Stimulated activated naive CD8-positive, alpha-beta T cell treated with anti-CD3 and anti-CD28 coated beads, Interleukin-15, Interleukin-2, amounts not matched to agents 100 ng/mL and 50 ng/mL, for 24 hours (primary cell): ENCODE data around the gene MPDU1.
"Not testable (repeated sequence)": the region's sequence is repeated elsewhere in the genome, so short reads cannot be mapped to it uniquely, and the experiment has no call there.

ENCODE experiments used
- H3K27ac Mint-ChIP-seq: one replicate; pipeline ENCODE4 v1.8.0; 2021; ENCODE audit warnings: mild to moderate bottlenecking, mixed read lengths
- H3K27me3 Mint-ChIP-seq: one replicate; pipeline ENCODE4 v1.8.0; 2021; ENCODE audit warnings: mixed read lengths
- H3K36me3 Mint-ChIP-seq: one replicate; pipeline ENCODE4 v1.8.0; 2021; ENCODE audit warnings: low read depth, mixed read lengths
- H3K4me1 Mint-ChIP-seq: one replicate; pipeline ENCODE4 v1.8.0; 2021; ENCODE audit warnings: low read depth, mixed read lengths
- H3K4me3 Mint-ChIP-seq: one replicate; pipeline ENCODE4 v1.8.0; 2021; ENCODE audit warnings: mild to moderate bottlenecking, mixed read lengths
- H3K9me3 Mint-ChIP-seq: one replicate; pipeline ENCODE4 v1.8.0; 2021; ENCODE audit warnings: mixed read lengths

MPDU1 gene

DNA sequence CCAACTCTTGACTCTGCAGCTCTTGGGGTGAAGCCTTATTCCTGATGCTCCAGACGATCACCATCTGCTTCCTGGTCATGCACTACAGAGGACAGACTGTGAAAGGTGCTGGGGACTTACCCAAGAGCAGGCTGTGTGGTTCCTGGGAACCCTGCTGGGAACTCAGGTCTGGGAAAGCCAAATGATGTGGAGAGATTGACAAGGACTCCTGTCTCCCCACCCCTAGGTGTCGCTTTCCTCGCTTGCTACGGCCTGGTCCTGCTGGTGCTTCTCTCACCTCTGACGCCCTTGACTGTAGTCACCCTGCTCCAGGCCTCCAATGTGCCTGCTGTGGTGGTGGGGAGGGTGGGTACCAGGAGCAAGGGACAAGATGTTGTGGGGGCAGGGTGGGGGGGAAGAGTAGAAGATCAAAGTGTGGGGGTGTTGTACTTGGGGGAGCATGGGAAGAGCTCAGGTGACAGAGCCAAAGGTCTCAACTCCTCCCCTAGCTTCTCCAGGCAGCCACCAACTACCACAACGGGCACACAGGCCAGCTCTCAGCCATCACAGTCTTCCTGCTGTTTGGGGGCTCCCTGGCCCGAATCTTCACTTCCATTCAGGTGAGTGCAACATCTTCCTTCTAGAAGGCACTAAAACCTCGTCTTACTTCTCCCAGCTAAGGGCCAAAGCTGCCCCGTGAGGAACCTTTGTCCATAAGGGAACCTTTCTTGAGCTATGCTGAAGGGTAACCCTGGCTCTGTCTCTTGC lies 3.2 kb downstream of the MPDU1 start:
- Mint-ChIP-seq H3K4me1 (peaks cover 39% of the 10 kb centered on the region), H3K4me3 (no peak overlapping the region), H3K27me3 (no peaks in the 10 kb centered on the region), H3K9me3 (no peaks in the 10 kb centered on the region), H3K36me3 (peaks cover 45% of the 10 kb centered on the region), H3K27ac (no peak overlapping the region)

DNA sequence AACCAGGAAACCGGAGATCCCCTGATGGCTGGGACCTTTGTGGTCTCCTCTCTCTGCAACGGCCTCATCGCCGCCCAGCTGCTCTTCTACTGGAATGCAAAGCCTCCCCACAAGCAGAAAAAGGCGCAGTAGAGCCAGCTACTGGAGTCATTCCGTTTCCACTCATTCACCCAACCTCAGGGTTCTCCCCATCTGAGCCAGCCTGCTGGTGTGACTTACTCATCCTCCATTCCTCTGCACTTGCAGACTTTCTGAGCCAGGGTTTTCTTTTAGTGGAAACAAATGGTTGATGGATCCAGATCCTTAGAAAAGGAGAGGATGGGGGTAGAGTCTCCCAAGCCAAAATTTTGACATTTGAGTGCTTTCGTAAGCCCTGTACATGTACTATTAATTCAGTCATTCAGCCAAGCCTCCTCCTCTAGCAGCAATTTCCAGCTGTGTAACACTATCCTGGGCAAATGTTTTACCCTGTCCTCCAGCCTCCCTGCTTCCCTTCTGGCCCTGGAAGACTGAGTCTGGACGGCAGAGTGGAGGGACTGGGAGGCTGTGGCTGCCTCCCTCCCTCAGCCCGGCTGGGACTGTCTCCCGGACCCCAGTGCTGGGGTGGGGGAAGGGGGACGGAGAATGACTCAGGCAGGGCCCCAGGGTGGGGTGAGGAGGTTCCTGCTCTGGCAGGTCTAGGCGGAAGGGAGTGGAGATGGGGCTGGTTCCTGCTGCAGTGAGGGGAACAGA lies 3.9 kb downstream of the MPDU1 start:
- H3K36me3 Mint-ChIP-seq = peaks cover 47% of the 10 kb centered on the region
- H3K4me3 Mint-ChIP-seq = no peak overlapping the region

DNA sequence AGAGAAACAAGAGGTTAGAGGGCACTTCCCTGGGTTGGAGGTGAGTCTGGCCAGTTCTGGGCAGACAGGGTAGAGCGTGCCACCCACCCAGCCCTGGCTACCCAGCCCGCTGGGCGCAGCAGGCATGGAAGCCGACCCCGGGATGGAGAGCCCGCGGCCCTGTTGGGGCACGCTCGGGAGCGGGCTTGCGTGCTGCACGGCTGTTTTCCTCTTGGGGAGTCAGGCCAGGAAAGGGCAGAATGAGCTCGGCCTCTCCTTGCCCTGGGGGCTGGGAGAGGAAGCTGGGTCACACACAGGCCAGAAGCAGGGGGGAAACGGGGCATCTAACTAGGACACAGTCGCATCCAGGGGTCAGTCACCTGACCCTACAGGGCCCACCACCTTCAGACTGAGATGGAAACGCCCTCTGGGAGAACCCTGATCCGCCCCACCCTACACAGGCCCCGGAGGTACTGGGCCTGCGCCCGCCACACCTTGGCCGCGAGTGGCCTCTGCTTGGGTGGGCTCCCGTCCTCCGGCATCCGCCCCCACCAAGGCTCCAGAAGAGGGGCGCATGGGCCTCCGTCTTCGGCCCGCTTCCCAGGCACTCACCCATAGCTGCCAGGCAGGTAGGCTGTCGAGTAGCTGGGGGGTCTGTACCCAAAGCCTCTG lies 5.0 kb downstream of the MPDU1 start:
- Mint-ChIP-seq H3K27me3 (no peaks in the 10 kb centered on the region), H3K4me1 (peaks cover 24% of the 10 kb centered on the region), H3K9me3 (no peaks in the 10 kb centered on the region), H3K36me3 (peaks cover 55% of the 10 kb centered on the region), H3K4me3 (no peak overlapping the region), H3K27ac (no peak overlapping the region)

More for the DNA sequence above, 3.9 kb downstream of the MPDU1 start:
- Mint-ChIP-seq H3K27me3 (no peaks in the 10 kb centered on the region), H3K9me3 (no peaks in the 10 kb centered on the region), H3K27ac (no peak overlapping the region), H3K4me1 (peaks cover 31% of the 10 kb centered on the region)

DNA sequence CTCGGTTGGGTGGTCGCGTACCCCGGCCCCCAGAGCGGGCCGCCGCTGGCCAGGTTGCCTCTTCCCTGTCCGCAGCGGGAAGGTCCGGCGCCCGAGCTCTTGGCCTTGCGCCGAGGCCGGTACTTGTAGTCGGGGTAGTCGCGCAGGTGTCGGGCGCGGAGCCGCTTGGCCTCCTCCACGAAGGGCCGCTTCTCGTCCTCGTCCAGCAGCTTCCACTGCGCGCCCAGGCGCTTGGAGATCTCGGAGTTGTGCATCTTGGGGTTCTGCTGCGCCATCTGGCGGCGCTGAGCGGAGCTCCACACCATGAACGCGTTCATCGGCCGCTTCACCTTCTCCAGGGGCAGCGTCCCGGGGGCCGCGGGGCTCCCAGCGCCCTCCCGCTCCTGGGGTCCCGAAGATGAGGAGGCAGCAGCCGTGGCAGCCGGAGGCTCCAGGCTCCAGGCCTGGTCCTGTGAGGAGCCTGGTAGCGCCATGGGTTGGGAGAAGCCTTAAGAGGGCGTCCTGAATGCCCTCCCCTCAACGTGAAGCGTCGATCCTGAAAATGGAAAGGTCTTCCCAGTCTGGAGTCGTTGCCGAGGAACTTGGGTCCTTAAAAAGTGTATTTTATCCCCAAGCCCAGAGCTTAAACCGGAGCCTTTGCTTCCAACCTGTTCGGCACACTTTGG lies 5.7 kb downstream of the MPDU1 start:
- H3K36me3 Mint-ChIP-seq = peaks cover 58% of the 10 kb centered on the region
- no peak overlapping the region for H3K27ac Mint-ChIP-seq
- H3K4me3 Mint-ChIP-seq = no peak overlapping the region
- no peaks in the 10 kb centered on the region for H3K9me3 Mint-ChIP-seq
- no peaks in the 10 kb centered on the region for H3K27me3 Mint-ChIP-seq
- peaks cover 18% of the 10 kb centered on the region for H3K4me1 Mint-ChIP-seq

DNA sequence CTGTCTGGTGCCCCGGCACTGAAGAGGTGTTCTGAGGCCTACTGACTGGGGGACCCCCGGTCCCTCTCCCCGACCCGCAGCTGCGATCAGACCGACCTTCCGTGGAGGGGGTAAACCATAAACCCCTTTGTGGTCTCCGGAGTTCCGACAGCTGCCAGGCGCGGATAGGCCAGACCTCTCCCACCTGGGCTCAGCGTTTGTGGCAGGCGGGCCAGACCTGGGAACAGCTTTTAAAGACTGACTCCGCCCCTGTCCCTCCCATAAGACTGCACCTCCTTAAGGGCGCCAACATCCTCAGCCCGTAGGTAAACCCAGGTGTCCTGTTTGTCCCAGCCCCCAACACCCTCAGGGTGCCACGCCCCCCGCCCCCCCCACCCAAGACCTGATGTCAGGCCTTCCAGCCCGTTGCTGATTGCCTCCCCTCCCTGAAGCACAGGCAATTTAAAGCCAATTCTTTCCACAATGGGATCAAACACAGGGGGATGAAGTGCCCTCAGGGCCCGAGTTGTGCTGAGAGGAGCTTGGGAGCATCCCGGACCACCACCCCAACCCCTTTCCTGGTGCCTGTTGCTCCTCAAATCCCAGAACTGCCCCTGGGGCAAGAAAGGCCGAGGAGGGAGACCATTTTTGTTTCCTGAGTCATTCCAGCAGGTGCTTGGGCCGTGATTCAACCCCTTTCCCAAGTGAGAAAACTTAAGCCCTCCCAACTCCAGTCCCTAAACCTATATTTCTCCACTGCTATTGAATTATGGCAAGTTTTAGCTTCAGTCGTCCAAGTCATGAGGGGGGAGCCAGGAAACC lies 6.4 kb downstream of the MPDU1 start, which contains the start of gene SOX15:
Gene SOX15 (minus strand): TSS at position 204 of the 801 bp plus-strand sequence. CDS start 418 bp downstream, outside the sequence.
- Mint-ChIP-seq H3K9me3 (no peaks in the 10 kb centered on the region), H3K4me3 (no peak within 1 kb of the TSS), H3K36me3 (peaks cover 56% of the 10 kb centered on the region), H3K27ac (no peak within 1 kb of the TSS), H3K27me3 (no peaks in the 10 kb centered on the region), H3K4me1 (peaks cover 10% of the 10 kb centered on the region)

DNA sequence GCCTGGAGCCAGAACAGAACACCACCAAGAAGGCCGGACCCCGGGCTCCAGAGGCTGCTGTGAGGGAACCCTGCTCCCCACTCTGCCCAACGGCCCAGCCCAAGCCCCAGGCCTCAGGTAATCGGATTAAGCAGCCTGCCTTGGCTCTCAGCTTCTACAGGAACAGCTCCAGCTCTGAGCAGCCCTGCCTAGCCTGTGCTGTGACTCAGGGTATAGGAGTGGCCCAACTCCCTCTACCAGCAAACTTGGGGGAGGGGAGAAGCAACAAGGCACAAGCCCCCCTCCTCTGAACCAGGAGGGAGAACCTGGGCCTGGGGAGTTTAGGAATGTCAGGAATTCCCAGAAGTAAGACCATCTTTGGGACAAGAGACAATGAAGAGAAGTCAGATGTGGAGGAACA lies 7.1 kb downstream of the MPDU1 start:
- Mint-ChIP-seq H3K27me3 (no peaks in the 10 kb centered on the region), H3K27ac (no peak overlapping the region), H3K4me1 (peaks cover 6% of the 10 kb centered on the region), H3K4me3 (no peak overlapping the region), H3K36me3 (peaks cover 61% of the 10 kb centered on the region), H3K9me3 (no peaks in the 10 kb centered on the region)

DNA sequence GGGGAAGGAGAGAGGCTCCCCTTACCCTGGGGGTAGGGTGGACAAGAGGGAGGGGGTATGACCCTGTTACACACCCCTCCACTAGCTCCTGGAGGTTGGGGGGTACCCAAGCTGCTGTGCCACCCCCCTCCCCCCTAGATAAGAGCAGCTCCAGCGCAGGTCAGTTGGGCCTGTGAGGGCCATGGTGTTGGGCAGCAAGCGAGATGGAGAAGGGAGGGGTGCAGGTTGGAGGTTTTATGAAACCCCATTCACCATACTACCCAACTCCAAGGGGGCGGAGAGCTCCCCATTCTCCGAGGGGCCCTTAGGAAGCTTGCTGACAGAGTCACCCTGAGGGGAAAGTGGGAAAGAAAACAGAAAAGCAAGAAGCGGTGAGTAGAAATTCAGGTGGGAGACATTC lies 7.9 kb downstream of the MPDU1 start:
- peaks cover 3% of the 10 kb centered on the region for H3K4me1 Mint-ChIP-seq
- no peaks in the 10 kb centered on the region for H3K9me3 Mint-ChIP-seq
- H3K36me3 Mint-ChIP-seq = peaks cover 64% of the 10 kb centered on the region
- H3K27me3 Mint-ChIP-seq = no peaks in the 10 kb centered on the region
- no peak overlapping the region for H3K4me3 Mint-ChIP-seq
- H3K27ac Mint-ChIP-seq = peak overlapping the region; percentile 34

DNA sequence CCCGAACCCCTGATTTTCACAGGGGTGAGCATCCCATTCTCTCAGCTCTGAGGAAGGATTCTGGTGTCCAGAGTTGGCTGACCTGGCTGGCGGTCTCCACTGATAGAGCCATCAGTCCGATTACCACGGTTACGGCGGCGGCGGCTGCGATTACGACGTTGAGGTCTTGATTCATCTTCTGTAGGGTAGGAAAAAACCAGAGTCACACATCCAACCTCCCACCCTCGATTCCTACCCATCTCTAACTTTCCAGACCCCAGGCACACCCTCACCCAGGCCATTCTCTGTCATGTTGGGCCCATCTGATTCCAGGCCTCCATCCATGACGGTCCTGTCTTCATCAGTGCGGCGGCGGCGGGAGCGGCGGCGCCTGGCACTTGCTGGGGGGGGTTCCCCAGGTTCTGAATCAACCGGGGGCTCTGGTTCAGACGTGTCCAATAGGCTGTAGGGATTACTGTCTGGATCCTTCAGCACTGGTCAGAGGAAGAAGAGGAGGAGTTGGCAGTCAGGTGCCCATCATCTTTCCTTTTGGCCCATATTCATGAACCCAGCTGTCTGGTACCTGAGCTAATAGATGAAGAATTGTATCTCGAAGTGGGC lies 8.9 kb downstream of the MPDU1 start:
- no peak overlapping the region for H3K27ac Mint-ChIP-seq
- H3K36me3 Mint-ChIP-seq = peaks cover 62% of the 10 kb centered on the region

DNA sequence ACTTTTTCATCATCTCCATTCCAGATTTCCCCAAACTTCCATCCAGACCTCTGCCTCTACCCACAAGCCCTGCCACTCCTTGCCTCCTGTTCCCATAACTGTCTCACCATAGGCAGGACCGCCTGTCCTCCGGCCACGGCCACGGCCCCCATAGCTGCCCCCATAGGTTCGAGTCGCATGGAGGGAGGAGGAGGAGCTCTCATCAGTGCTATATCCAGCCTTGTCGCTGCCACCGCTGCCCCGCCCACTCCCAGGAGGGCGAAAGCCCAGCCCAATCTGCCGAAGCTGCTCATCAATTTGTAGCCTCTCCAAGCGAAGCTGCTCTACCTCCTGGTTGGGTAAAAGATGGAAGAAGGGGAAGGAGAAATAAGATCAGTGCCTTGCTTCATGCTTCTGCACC lies 9.6 kb downstream of the MPDU1 start:
- Mint-ChIP-seq H3K4me3 (no peak overlapping the region), H3K27me3 (no peaks in the 10 kb centered on the region), H3K4me1 (peaks cover 3% of the 10 kb centered on the region), H3K27ac (no peak overlapping the region), H3K36me3 (peaks cover 58% of the 10 kb centered on the region), H3K9me3 (no peaks in the 10 kb centered on the region)

More for the DNA sequence above, 8.9 kb downstream of the MPDU1 start:
- no peaks in the 10 kb centered on the region for H3K9me3 Mint-ChIP-seq
- no peak overlapping the region for H3K4me3 Mint-ChIP-seq
- no peaks in the 10 kb centered on the region for H3K27me3 Mint-ChIP-seq
- H3K4me1 Mint-ChIP-seq = peaks cover 3% of the 10 kb centered on the region

DNA sequence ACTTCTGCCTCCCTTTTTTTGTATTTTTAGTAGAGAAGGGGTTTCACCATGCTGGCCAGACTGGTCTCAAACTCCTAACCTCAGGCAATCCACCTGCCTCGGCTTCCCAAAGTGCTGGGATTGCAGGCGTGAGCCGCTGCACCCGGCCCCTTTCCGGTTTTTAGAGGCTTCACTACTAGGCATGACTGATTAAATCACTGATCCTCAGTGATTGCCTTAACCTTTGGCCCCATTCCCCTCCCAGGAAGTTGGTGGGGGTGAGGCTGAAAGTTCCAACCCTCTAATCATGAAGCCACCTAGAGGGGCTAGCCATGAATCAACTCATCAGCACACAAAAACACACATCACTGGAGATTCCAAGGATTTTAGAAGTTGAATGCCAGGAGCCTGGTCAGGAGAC lies 13.9 kb downstream of the MPDU1 start:
- not testable (repeated sequence) for H3K27ac Mint-ChIP-seq, H3K4me1 Mint-ChIP-seq, H3K4me3 Mint-ChIP-seq, H3K9me3 Mint-ChIP-seq, H3K27me3 Mint-ChIP-seq
- peaks cover 60% of the 10 kb centered on the region for H3K36me3 Mint-ChIP-seq

DNA sequence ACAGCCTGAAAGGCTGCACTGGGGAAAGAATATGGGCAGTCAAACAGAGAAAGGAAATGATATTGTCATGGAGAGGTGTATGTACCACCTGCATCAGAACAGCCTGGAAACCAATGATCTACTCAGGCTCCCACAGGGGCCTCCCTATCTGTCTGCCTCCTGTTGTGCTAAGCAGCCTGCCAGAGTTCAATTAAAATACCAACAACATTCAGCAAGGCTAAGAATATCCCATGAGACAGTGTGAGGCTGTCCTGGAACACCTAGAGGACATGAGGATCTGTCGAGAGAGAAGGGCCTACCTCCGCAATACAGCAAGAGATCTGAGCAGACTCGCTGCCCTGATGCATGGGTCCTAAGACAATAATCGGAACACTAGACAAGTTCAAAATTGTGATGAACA lies 22.6 kb downstream of the MPDU1 start:
- peaks cover 14% of the 10 kb centered on the region for H3K4me1 Mint-ChIP-seq
- H3K36me3 Mint-ChIP-seq = peaks cover 54% of the 10 kb centered on the region
- H3K27ac Mint-ChIP-seq = no peak overlapping the region
- H3K27me3 Mint-ChIP-seq = no peaks in the 10 kb centered on the region
- H3K9me3 Mint-ChIP-seq = no peaks in the 10 kb centered on the region
- no peak overlapping the region for H3K4me3 Mint-ChIP-seq

DNA sequence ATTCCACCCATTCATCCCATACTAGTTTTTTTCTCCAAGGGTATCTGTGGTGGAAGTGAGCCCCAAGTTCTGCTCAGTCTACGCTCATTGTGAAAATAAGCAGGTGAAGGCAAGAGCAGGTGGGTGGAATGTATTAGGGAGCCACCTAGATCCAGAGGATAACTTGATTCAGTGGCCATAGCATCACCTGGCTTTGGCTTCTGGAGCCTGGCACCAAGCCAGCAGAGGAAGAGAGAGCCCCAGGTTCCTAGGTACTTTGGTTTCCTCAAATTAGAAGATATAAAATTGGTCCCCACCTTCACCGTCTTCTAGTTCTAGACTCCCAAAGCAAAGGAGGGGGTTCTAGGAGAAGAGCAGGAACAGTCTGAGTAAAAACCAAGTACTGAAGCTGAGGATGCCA lies 27.0 kb downstream of the MPDU1 start:
- no peak overlapping the region for H3K4me3 Mint-ChIP-seq
- peaks cover 31% of the 10 kb centered on the region for H3K36me3 Mint-ChIP-seq
- H3K27ac Mint-ChIP-seq = peak overlapping the region; percentile 68
- no peaks in the 10 kb centered on the region for H3K9me3 Mint-ChIP-seq
- H3K27me3 Mint-ChIP-seq = no peaks in the 10 kb centered on the region
- peaks cover 46% of the 10 kb centered on the region for H3K4me1 Mint-ChIP-seq

DNA sequence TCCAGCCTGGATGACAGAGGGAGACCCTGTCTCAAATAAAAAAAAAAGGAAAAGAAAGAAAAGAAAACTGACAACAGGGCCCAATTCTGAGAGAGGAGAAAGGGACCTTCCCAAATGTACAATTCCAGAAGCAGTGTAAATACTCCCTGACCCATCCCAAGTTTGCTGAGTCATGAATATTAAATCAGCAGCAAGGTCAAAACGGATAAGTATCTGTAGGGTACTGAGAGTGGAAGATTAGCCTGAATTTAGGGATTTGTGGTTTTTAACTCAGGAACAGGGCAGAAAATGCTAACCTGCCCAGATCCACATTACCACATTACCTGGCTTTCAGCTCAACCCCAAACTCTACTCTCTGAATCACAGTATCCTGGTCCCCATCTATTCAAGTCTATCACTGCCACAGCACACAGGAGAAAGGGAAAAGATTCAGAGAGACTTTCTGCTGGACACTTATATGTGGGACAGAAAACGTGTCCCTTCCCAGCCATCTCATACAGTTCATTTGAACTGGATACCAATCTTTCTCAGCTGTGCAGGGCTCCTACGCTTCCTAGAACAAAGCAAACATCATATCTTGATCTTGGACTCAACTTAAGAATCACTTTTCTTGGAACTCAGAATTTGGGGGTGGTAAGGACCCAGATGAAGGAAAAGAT lies 28.1 kb downstream of the MPDU1 start:
- no peak overlapping the region for H3K27ac Mint-ChIP-seq
- peaks cover 23% of the 10 kb centered on the region for H3K36me3 Mint-ChIP-seq
- no peaks in the 10 kb centered on the region for H3K9me3 Mint-ChIP-seq
- H3K4me3 Mint-ChIP-seq = peak overlapping the region; percentile 58
- no peaks in the 10 kb centered on the region for H3K27me3 Mint-ChIP-seq
- H3K4me1 Mint-ChIP-seq = peaks cover 43% of the 10 kb centered on the region
